ENCODE data around the gene SRGN.

DNA sequence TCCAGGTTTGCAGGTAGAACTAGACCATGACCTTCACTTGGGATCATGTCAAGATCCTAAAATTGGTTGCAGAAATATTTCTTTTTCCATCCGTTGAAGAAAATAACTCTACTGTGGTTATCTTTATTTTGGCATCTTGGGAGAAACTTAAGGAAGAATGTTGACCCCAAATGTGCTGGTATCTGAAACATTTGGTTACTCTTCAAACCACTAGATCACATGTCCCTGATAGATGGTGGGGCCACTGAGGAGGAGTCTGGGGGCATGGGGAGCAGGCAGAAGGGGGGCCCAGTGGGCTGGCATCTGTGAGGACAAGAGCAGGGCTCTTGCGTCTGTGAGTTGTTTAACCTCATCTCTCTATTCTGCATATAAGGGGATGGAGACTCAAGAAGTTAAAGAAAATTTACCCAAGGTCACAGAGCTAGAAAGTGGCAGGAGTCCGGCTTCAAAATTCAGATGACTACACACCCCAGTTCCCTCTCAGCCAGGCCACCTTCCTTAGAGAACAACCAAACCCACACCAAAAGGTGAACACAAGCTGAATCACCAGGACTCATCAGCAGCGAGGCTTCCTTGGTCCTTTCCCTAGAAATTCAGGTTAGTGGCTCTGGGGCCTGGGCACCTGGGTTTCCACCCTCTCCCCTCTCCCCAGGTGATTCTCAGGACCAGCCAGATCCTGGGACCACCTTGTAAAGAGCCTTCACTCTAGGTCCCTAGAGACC is 40.6 kb upstream of the SRGN start:
- TF ChIP-seq POLR2AphosphoS5 (IDR thresholded peaks at IDR 0.05; ENCODE audit: low read depth) = no peak
- TF ChIP-seq, protein P1, sequence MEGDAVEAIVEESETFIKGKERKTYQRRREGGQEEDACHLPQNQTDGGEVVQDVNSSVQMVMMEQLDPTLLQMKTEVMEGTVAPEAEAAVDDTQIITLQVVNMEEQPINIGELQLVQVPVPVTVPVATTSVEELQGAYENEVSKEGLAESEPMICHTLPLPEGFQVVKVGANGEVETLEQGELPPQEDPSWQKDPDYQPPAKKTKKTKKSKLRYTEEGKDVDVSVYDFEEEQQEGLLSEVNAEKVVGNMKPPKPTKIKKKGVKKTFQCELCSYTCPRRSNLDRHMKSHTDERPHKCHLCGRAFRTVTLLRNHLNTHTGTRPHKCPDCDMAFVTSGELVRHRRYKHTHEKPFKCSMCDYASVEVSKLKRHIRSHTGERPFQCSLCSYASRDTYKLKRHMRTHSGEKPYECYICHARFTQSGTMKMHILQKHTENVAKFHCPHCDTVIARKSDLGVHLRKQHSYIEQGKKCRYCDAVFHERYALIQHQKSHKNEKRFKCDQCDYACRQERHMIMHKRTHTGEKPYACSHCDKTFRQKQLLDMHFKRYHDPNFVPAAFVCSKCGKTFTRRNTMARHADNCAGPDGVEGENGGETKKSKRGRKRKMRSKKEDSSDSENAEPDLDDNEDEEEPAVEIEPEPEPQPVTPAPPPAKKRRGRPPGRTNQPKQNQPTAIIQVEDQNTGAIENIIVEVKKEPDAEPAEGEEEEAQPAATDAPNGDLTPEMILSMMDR (IDR thresholded peaks at IDR 0.05; ENCODE audit: insufficient read depth, low read length) = no peak
- TF ChIP-seq, protein P2, sequence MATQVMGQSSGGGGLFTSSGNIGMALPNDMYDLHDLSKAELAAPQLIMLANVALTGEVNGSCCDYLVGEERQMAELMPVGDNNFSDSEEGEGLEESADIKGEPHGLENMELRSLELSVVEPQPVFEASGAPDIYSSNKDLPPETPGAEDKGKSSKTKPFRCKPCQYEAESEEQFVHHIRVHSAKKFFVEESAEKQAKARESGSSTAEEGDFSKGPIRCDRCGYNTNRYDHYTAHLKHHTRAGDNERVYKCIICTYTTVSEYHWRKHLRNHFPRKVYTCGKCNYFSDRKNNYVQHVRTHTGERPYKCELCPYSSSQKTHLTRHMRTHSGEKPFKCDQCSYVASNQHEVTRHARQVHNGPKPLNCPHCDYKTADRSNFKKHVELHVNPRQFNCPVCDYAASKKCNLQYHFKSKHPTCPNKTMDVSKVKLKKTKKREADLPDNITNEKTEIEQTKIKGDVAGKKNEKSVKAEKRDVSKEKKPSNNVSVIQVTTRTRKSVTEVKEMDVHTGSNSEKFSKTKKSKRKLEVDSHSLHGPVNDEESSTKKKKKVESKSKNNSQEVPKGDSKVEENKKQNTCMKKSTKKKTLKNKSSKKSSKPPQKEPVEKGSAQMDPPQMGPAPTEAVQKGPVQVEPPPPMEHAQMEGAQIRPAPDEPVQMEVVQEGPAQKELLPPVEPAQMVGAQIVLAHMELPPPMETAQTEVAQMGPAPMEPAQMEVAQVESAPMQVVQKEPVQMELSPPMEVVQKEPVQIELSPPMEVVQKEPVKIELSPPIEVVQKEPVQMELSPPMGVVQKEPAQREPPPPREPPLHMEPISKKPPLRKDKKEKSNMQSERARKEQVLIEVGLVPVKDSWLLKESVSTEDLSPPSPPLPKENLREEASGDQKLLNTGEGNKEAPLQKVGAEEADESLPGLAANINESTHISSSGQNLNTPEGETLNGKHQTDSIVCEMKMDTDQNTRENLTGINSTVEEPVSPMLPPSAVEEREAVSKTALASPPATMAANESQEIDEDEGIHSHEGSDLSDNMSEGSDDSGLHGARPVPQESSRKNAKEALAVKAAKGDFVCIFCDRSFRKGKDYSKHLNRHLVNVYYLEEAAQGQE (IDR thresholded peaks at IDR 0.05; ENCODE audit: insufficient replicate concordance, low read depth) = no peak
- TF ChIP-seq SPI1 (IDR thresholded peaks at IDR 0.05; ENCODE audit: borderline replicate concordance, low read depth) = no peak
- TF ChIP-seq GABPA (IDR thresholded peaks at IDR 0.05; ENCODE audit: low read depth) = no peak

All from HL-60 (cell line).